HG03521 (cell line): ENCODE measurements around the gene CDK2.
"Not testable (repeated sequence)": the region's sequence is repeated elsewhere in the genome, so short reads cannot be mapped to it uniquely, and the experiment has no call there.

ENCODE experiments used
- ATAC-seq: cut with Tn5 transposase; IDR thresholded peaks from one replicate; pipeline ENCODE4 v1.9.1; 2021; ENCODE audit warnings: mild to moderate bottlenecking, moderate library complexity; ENCODE audit not compliant: unreplicated experiment

The CDK2 gene

GRCh38 chr12:55966408-55967281, at the start of gene CDK2:
CDK2 (plus strand) TSS chr12:55966830; CDS start chr12:55967009, 179 bp downstream.
- ATAC-seq: peak; percentile 91

DNA sequence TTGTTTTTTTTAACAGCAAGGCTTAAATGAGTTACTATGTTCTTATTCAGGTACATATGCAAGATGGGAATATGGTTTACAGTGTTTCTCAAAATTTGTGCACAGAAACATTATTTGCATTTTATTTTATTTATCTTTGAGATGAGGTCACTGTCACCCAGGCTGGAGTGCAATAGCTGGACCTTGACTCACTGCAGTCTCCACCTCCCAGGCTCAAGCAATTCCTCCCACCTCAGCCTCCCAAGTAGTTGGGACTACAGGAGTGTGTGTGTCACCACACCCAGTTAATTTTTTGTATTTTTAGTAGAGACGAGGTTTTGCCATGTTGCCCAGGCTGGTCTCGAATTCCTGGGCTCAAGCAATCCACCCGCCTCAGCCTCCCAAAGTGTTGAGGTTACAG, 47.6 kb upstream of the CDK2 start:
- not testable (repeated sequence) for ATAC-seq

DNA sequence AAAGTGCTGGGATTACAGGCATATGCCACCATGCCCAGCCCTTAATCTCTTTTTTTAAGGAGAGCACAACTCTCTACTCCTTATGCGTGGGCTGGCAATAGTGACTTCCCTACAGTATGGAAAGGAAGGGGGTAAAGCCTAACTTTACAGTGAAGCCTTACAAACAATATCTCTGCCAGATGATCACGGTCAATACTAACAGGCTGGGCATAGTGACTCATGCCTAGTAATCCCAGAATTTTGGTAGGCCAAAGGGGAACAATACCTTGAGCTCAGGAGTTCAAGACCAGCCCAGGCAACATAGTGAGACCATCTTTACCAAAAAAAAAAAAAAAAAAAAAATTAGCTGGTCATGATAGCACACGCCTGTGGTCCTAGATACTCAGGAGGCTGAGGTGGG, 44.5 kb upstream of the CDK2 start:
- no peak for ATAC-seq

- ATAC-seq: not testable (repeated sequence)
Observed at GRCh38 chr12:55923648-55924047, 43.0 kb upstream of the CDK2 start.

DNA sequence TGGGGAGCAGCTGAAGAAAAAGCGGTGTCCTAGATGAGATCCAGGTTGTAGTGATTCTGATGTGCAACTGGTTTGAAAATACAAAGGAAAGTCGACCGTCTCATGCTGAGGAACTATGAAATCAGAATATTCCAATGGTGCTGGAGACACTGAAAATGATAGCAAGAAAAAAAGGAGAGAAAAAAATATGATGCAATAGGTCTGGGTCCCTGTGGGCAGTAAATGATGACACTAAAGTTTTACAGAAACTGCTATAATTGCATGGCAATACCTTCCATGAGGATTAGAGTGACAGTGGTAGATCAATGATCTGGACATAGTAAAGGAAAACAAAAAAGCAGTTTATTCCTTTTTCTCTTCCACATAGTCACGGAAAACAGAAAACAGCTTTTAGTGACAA, 41.3 kb upstream of the CDK2 start:
- ATAC-seq: no peak

- no peak for ATAC-seq
Observed at GRCh38 chr12:55925870-55926737, 40.5 kb upstream of the CDK2 start.

GRCh38 chr12:55926738-55927587, 39.7 kb upstream of the CDK2 start:
- peak; percentile 38 for ATAC-seq

DNA sequence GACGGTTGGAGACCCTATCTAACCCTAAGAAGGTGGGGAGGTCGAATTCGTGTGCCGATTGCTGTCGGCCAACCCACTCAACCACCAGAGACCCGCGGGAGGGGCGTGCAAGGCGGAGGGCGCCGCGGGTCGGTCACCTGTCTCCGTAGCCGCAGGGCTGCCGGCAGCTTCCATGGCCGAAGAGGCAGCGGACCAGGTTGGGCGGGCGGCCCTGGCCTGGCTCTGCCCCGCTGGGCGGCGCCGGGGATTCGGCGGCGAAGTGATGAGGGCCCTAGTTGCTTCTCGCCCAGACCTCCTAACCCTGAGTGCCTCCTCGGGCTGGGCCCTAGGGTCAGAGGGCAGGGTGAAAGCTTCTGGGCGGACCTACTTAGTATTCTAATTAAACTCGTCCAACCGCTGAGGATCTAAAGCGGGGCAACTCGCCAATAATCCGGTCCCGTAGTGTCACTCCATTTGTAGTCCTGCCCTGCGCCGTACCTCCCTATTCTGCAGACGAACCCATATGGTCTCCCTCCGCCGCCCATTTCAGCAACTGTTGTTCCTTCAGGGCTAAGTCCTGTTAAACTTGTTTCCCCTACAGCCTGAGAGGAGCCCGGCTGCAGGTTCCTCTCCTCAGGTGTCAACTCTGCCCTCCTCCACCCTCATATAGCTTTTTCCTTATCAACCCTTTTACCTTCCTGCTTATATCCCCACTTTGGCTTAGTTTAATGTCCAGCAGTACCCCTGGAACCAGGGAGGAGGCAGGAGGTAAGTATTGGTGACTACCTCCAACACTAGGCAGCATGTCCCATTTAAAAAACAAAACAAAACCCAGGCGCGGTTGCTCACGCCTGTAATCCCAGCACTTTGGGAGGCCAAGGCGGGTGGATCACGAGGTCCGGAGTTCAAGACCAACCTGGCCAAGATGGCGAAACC, 38.8 kb upstream of the CDK2 start, which contains the start of gene PYM1:
PYM1 (minus strand) TSS at position 307 of the 915 bp plus-strand sequence; CDS start at position 174, 133 bp downstream.
- ATAC-seq: peak; percentile 42

DNA sequence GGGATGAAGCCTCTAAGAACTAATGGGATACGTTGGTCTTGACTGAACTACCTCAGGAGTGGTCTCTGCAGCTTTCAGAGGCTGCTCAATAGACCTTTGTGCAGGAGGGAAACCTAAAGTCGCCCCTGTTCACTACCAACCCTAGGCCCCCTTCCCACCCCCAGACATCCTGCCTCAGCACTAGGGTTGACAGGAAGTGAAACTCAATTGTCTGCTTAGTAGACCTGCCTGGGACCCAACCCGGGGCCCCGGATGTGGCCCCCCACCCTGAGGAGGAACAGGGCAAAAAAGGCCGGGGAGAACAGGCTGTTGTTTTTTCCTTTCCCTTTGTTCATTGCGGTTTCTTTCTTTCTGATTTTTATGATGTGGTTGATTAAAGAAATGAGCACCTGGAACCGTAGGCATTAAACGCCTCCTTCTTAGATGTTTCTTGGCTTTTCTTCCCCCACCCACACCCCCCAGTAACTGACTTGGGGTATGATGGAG, 37.3 kb upstream of the CDK2 start:
- ATAC-seq: peak; percentile 21

DNA sequence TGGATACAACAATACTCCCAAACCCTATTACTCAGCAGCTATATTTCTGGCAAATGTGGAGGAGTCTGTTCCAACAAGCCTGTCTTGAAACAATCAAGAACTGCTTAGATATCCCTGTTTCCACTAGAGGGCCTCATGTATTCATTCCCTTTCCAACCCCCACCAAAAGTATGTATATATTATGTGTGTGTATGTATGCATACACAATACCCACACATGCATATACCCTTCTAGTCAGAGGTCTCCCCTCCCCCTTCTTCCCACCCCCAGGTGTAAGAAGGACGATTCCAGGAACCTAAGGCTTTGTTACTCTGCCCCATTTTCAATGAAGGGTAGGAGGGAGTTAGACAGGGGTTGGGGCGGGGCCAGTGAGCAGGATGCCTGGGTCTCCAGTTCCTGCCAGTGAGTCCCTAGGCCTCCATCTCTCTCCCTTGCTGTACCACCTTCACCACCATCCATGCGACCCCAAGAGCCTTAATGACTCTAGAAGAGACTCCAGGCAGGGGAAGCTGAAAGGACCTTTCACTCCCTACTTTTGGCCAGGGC, 35.8 kb upstream of the CDK2 start, which contains the start of gene DGKA:
DGKA (plus strand) TSS at position 392 of the 546 bp plus-strand sequence. CDS start 5,342 bp downstream, outside the sequence.
- ATAC-seq: no peak

GRCh38 chr12:55931317-55931779, 35.3 kb upstream of the CDK2 start:
- no peak for ATAC-seq

- no peak for ATAC-seq
Observed at GRCh38 chr12:55931780-55932550, 34.7 kb upstream of the CDK2 start.

GRCh38 chr12:55932551-55932910, 34.1 kb upstream of the CDK2 start:
- no peak for ATAC-seq

DNA sequence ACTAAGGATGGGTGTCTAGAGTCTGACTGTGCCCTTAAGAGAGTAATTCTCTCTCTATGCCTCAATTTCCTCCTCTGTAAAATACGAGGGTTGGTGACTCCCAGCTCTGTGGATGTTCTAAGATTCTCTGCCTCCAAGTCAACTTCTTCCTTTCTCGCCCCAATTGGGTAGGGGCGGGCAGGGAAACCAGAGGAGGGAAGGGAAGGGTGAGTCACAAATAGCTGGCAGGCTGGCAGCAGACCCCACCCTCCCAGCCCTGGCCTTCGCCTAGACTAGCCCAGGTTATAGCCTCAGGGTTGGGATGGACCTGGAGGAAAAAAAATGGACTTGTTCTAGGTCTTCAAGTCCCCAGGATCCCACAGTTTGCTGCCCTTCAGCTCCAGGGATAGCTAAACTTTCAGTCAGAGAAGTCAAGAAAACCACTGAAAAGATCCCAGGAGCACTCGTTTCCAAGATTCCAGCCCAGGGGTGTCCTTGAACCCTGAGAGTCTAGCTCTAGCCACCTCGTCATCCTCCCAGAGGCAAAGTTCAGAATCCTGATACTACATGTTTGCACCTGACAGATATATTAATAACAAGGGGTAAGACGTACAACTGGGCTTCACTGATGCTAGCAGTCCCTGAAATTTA, 33.3 kb upstream of the CDK2 start:
- no peak for ATAC-seq

DNA sequence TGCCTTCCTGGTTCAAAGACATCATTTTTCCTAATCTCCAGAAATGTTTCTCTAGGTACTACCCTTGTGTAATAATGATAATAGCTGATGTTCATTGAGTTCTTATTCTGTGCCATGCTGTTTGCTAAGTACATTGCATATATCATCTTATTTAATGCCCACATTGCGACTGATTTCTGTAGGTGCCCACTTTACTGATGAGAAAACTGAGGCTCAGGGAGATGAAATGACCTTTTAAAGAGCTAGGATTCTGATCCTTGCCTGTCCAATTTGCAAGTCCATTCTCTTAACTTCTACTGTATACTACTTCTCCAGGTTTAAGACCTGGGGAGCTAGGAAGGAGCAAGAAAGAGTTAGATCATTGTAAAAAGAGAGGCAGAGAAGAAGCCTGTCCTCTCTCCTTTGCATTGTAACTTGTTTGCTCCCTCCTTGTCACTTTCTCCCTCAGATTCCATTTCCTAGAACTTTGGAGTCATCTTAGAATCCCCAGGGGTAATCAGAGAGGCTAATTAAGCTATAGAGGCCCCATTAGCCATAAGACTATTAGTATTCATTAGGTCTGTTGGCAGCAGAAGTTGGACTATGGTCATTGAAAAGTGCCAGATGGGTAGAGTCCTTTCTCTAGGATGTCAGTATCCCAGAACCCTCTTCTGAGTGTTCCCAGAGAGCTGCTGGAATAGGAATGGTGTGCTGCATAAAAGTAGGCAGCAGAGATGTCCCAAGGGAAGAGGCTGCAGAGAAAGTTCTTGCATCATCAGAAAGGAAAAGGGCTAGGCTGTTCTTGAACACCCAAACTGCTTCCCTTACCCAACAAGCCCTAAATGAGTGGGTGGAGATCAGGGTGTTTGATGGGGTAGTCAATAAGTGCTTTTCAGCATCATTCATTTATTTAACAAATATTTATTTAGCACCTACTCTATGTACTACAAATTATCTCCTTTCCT, 32.6 kb upstream of the CDK2 start:
- no peak for ATAC-seq

DNA sequence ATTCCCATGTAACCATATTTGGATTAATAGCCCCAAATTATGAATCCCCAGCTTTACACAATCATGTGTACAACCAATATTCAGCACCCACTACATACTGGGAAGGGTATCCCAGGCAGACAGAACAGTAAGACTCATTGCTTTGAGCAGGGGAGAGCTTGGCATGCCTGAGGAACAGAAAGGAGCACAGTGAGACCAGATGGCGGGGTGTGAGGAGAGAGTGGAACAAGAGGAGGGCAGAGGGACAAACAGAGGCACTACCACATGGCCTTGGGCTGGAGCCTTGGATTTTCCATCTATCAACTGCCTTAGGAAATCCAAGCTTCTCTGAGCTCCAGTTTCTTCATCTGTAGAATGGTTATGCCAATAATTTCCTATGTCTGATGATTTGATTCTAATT, 31.9 kb upstream of the CDK2 start:
- no peak for ATAC-seq

DNA sequence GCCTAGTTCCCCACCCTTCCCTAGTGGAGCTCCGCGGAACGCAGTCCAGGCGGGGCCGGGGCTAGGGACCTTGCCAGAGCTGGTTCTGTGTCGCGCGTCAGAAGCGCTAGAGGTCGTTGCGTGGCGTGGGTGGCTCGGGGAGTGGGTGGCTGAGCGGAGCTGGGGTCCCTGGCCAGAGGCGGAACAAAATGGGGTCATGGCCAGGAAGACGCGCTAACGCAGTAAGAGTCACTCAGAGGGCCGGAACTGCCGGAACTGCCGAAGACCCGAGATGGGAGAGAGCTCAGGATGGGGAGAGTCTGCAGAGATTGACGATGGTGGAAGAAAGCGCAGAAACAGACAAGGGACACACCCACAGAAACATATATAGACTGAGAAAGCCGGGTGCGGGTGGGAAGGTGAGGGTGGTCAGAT, 30.9 kb upstream of the CDK2 start:
- no peak for ATAC-seq
